Measurements from ENCODE around the gene BCHE.

Gene BCHE

GRCh38 chr3:165837058-165837525 is at the start of gene BCHE:
Gene BCHE (minus strand): TSS chr3:165837423. CDS start chr3:165831033, 6,390 bp downstream.
- no peak for ATAC-seq

- no peak for ATAC-seq
Observed at GRCh38 chr3:165885558-165886270, 48.5 kb upstream of the BCHE start.

- no peak for ATAC-seq
Observed at GRCh38 chr3:165884518-165884917, 47.3 kb upstream of the BCHE start.

GRCh38 chr3:165883863-165884478 is 46.7 kb upstream of the BCHE start:
- no peak for ATAC-seq

- ATAC-seq, result no peak
Observed at GRCh38 chr3:165883117-165883516, 45.9 kb upstream of the BCHE start.

GRCh38 chr3:165875644-165876043 is 38.4 kb upstream of the BCHE start:
- no peak for ATAC-seq

GRCh38 chr3:165874663-165875489 is 37.7 kb upstream of the BCHE start:
- no peak for ATAC-seq

GRCh38 chr3:165868088-165868487 is 30.9 kb upstream of the BCHE start:
- no peak for ATAC-seq

GRCh38 chr3:165859061-165859460 is 21.8 kb upstream of the BCHE start:
- ATAC-seq, result no peak

- ATAC-seq, result no peak
Observed at GRCh38 chr3:165855581-165855980, 18.4 kb upstream of the BCHE start.

- no peak for ATAC-seq
Observed at GRCh38 chr3:165854696-165855095, 17.5 kb upstream of the BCHE start.

- ATAC-seq, result no peak
Observed at GRCh38 chr3:165852711-165853110, 15.5 kb upstream of the BCHE start.

- ATAC-seq, result no peak
Observed at GRCh38 chr3:165852191-165852590, 15.0 kb upstream of the BCHE start.

GRCh38 chr3:165846056-165846455 is 8.8 kb upstream of the BCHE start:
- ATAC-seq, result no peak

- no peak for ATAC-seq
Observed at GRCh38 chr3:165839296-165840076, 2.3 kb upstream of the BCHE start.

GRCh38 chr3:165837801-165838200 is 578 bp upstream of the BCHE start:
- ATAC-seq, result no peak

GRCh38 chr3:165835431-165835830 is 1.8 kb downstream of the BCHE start:
- ATAC-seq, result no peak

- no peak for ATAC-seq
Observed at GRCh38 chr3:165830746-165831145, 6.5 kb downstream of the BCHE start.

GRCh38 chr3:165827883-165828282 is 9.3 kb downstream of the BCHE start:
- no peak for ATAC-seq

- no peak for ATAC-seq
Observed at GRCh38 chr3:165827233-165827632, 10.0 kb downstream of the BCHE start.

GRCh38 chr3:165820671-165821123 is 16.5 kb downstream of the BCHE start:
- no peak for ATAC-seq

GRCh38 chr3:165817160-165817709 is 20.0 kb downstream of the BCHE start:
- no peak for ATAC-seq

Measured in activated CD4-positive, CD25-positive, alpha-beta regulatory T cell treated with anti-CD3 and anti-CD28 coated beads, Interleukin-2, amount 50 U/mL, for 24 hours (primary cell).